Measurements from ENCODE around the gene DHRS3.

The DHRS3 gene

GRCh38 chr1:12637693-12638092 is 19.7 kb upstream of the DHRS3 start:
- no peak for DNase-seq (ENCODE audit: low spot score)

GRCh38 chr1:12636098-12636950 is 18.3 kb upstream of the DHRS3 start:
- peak; percentile 86 for DNase-seq (ENCODE audit: low spot score)

- no peak for DNase-seq (ENCODE audit: low spot score)
Observed at GRCh38 chr1:12634696-12635202, 16.7 kb upstream of the DHRS3 start.

- DNase-seq (ENCODE audit: low spot score): no peak
Observed at GRCh38 chr1:12634156-12634555, 16.1 kb upstream of the DHRS3 start.

- DNase-seq (ENCODE audit: low spot score): no peak
Observed at GRCh38 chr1:12631571-12631970, 13.6 kb upstream of the DHRS3 start.

- DNase-seq (ENCODE audit: low spot score): no peak
Observed at GRCh38 chr1:12630946-12631530, 13.0 kb upstream of the DHRS3 start.

- no peak for DNase-seq (ENCODE audit: low spot score)
Observed at GRCh38 chr1:12629985-12630760, 12.2 kb upstream of the DHRS3 start.

GRCh38 chr1:12629511-12629956 is 11.5 kb upstream of the DHRS3 start:
- DNase-seq (ENCODE audit: low spot score): no peak

- no peak for DNase-seq (ENCODE audit: low spot score)
Observed at GRCh38 chr1:12627296-12627695, 9.3 kb upstream of the DHRS3 start.

GRCh38 chr1:12626888-12627287 is 8.9 kb upstream of the DHRS3 start:
- no peak for DNase-seq (ENCODE audit: low spot score)

GRCh38 chr1:12625276-12625675 is 7.3 kb upstream of the DHRS3 start:
- DNase-seq (ENCODE audit: low spot score): no peak

GRCh38 chr1:12622506-12622905 is 4.5 kb upstream of the DHRS3 start:
- DNase-seq (ENCODE audit: low spot score): no peak

- DNase-seq (ENCODE audit: low spot score): no peak
Observed at GRCh38 chr1:12621346-12622335, 3.6 kb upstream of the DHRS3 start.

GRCh38 chr1:12620931-12621330 is 2.9 kb upstream of the DHRS3 start:
- no peak for DNase-seq (ENCODE audit: low spot score)

GRCh38 chr1:12620488-12620865 is 2.5 kb upstream of the DHRS3 start:
- DNase-seq (ENCODE audit: low spot score): peak; percentile 47

- peak; percentile 90 for DNase-seq (ENCODE audit: low spot score)
Observed at GRCh38 chr1:12619792-12620487, 1.9 kb upstream of the DHRS3 start.

GRCh38 chr1:12618965-12619791 is 1.2 kb upstream of the DHRS3 start:
- DNase-seq (ENCODE audit: low spot score): peak; percentile 93

- no peak for DNase-seq (ENCODE audit: low spot score)
Observed at GRCh38 chr1:12618661-12618964, 603 bp upstream of the DHRS3 start.

GRCh38 chr1:12617511-12617900 is 504 bp downstream of the DHRS3 start:
- no peak for DNase-seq (ENCODE audit: low spot score)

Measured in GM03348 (cell line).